Neuronal stem cell (in vitro differentiated cells): ENCODE data around the gene CEMIP.

Source experiments
- DNase-seq: peaks from one replicate; pipeline ENCODE4 v3.0.0-alpha.2; 2013; ENCODE audit warnings: low spot score
- H2AFZ ChIP-seq: one replicate; pipeline ENCODE4 v1.6.1; 2013; ENCODE audit warnings: mild to moderate bottlenecking, low read length, inconsistent platforms
- H2AK5ac ChIP-seq: 2 replicates; pipeline ENCODE4 v1.6.1; 2013; ENCODE audit warnings: low read depth, mild to moderate bottlenecking, inconsistent platforms, low read length, moderate library complexity, mixed read lengths
- H2BK120ac ChIP-seq: 2 replicates; pipeline ENCODE4 v1.6.1; 2013; ENCODE audit warnings: low read depth, mild to moderate bottlenecking, inconsistent platforms, low read length, moderate library complexity, mixed read lengths
- H2BK12ac ChIP-seq: one replicate; pipeline ENCODE4 v1.6.1; 2013; ENCODE audit warnings: low read length, inconsistent platforms
- H2BK15ac ChIP-seq: 2 replicates; pipeline ENCODE4 v1.6.1; 2013; ENCODE audit warnings: mild to moderate bottlenecking, low read length, inconsistent platforms, mixed read lengths
- H2BK5ac ChIP-seq: one replicate; pipeline ENCODE4 v1.6.1; 2013; ENCODE audit warnings: inconsistent platforms, mild to moderate bottlenecking, low read length, moderate library complexity
- H3K14ac ChIP-seq: one replicate; pipeline ENCODE4 v1.6.1; 2013; ENCODE audit warnings: low read length, inconsistent platforms
- H3K18ac ChIP-seq: 2 replicates; pipeline ENCODE4 v1.6.1; 2013; ENCODE audit warnings: low read length, inconsistent platforms
- H3K23ac ChIP-seq: 2 replicates; pipeline ENCODE4 v1.6.1; 2013; ENCODE audit warnings: low read depth, mild to moderate bottlenecking, mixed read lengths, low read length, inconsistent platforms; ENCODE audit not compliant: poor library complexity
- H3K27ac ChIP-seq: replicated peaks from 3 replicates; pipeline ENCODE4 v1.5.1; 2013; ENCODE audit warnings: low read length, inconsistent platforms
- H3K27me3 ChIP-seq, 3 experiments: 2 replicates each; pipeline ENCODE4 v1.6.1; 2013; ENCODE audit warnings: low read length in 3 of 3, mild to moderate bottlenecking in 2 of 3, inconsistent platforms in 1 of 3, low read depth in 1 of 3, mixed read lengths in 1 of 3, moderate library complexity in 1 of 3; ENCODE audit not compliant: control insufficient read depth in 3 of 3, insufficient read depth in 3 of 3
- H3K36me3 ChIP-seq, 2 donors: replicated peaks in 1 of 2; 2 replicates each; pipeline ENCODE4 v1.6.1; 2013; ENCODE audit warnings: low read length in 2 of 2; ENCODE audit not compliant: control insufficient read depth in 2 of 2, insufficient read depth in 2 of 2
- H3K4ac ChIP-seq: 2 replicates; pipeline ENCODE4 v1.6.1; 2013; ENCODE audit warnings: inconsistent platforms, mild to moderate bottlenecking, low read length, moderate library complexity
- H3K4me1 ChIP-seq, 2 donors: 1 replicate in 1 of 2; 2 replicates in 1 of 2; pipeline ENCODE4 v1.6.1; 2013; ENCODE audit warnings: low read length in 2 of 2, low read depth in 1 of 2; ENCODE audit not compliant: control insufficient read depth in 2 of 2, insufficient read depth in 1 of 2
- H3K4me2 ChIP-seq: one replicate; pipeline ENCODE4 v1.6.1; 2013; ENCODE audit warnings: mild to moderate bottlenecking, low read length, inconsistent platforms; ENCODE audit not compliant: insufficient read depth, poor library complexity, severe bottlenecking
- H3K4me3 ChIP-seq, 2 donors: 2 replicates each; pipeline ENCODE4 v1.5.1; 2013; ENCODE audit warnings: low read length in 2 of 2, mild to moderate bottlenecking in 2 of 2, inconsistent platforms in 1 of 2, moderate library complexity in 1 of 2
- H3K79me1 ChIP-seq: one replicate; pipeline ENCODE4 v1.6.1; 2013; ENCODE audit warnings: low read depth, mild to moderate bottlenecking, inconsistent platforms, low read length, moderate library complexity
- H3K9ac ChIP-seq: one replicate; pipeline ENCODE4 v1.6.1; 2013; ENCODE audit warnings: mild to moderate bottlenecking, low read depth, low read length, inconsistent platforms; ENCODE audit not compliant: poor library complexity
- H3K9me3 ChIP-seq, 2 donors: replicated peaks in 1 of 2; 2 replicates each; pipeline versions ENCODE3 to v1.6.1; 2013; ENCODE audit warnings: low read length in 2 of 2, mild to moderate bottlenecking in 2 of 2, inconsistent platforms in 1 of 2, low read depth in 1 of 2, mixed read lengths in 1 of 2, moderate library complexity in 1 of 2; ENCODE audit not compliant: control insufficient read depth in 2 of 2, insufficient read depth in 1 of 2
- H4K8ac ChIP-seq: one replicate; pipeline ENCODE4 v1.6.1; 2013; ENCODE audit warnings: low read depth, mild to moderate bottlenecking, inconsistent platforms, low read length, moderate library complexity
- H4K91ac ChIP-seq: one replicate; pipeline ENCODE4 v1.6.1; 2013; ENCODE audit warnings: low read length, low read depth, mild to moderate bottlenecking, inconsistent platforms; ENCODE audit not compliant: poor library complexity
- WGBS, 2 donors: extraction: QIAGEN DNeasy Blood & Tissue Kit; methylation state at CpG; one replicate each; pipeline ENCODE4 v1.1.7; 2013; ENCODE audit warnings: missing lambda C conversion rate in 2 of 2, mixed read lengths in 1 of 2; ENCODE audit not compliant: insufficient read length in 2 of 2, insufficient replicate concordance in 1 of 2; ENCODE audit errors: extremely low coverage in 2 of 2; 5-methylcytosine and 5-hydroxymethylcytosine counted together

The CEMIP gene

DNA sequence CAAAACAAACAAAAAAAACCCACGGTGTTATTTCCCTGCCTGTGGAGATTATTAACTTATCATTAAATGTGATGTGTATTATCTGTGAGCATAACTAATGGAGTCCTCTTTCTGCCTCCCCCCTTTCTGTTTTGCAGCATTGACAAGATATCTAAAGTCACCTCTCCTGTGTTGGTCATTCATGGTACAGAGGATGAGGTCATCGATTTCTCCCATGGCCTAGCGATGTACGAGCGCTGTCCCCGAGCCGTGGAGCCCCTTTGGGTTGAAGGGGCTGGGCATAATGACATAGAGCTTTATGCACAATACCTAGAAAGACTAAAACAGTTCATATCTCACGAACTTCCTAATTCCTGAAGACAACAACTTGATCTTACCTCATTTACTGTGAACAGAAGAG lies 25.2 kb upstream of the CEMIP start:
- no peak overlapping the region for H4K8ac ChIP-seq
- H3K4me2 ChIP-seq: no peak overlapping the region
- H2AK5ac ChIP-seq: no peak overlapping the region
- H2BK15ac ChIP-seq: no peak overlapping the region
- H3K18ac ChIP-seq: no peak overlapping the region
- H2BK12ac ChIP-seq: no peak overlapping the region
- no peaks in the 10 kb centered on the region for H3K27me3 ChIP-seq
- H3K23ac ChIP-seq: no peak overlapping the region
- no peak overlapping the region for H2BK5ac ChIP-seq
- no peak overlapping the region for H3K4ac ChIP-seq
- no CpG with 5 or more reads among the region's 8 CpGs for WGBS, 2 donors
- no peak overlapping the region for H2AFZ ChIP-seq
- H4K91ac ChIP-seq: no peak overlapping the region
- no peak overlapping the region for H2BK120ac ChIP-seq
- no peak overlapping the region for H3K9ac ChIP-seq
- H3K36me3 ChIP-seq: peaks cover 5 to 45% of the 10 kb centered on the region in 2 donors
- H3K14ac ChIP-seq: no peak overlapping the region
- no peaks in the 10 kb centered on the region for H3K9me3 ChIP-seq
- peaks cover 5 to 13% of the 10 kb centered on the region in 2 donors for H3K4me1 ChIP-seq
- DNase-seq: no peak
- no peak overlapping the region for H3K27ac ChIP-seq
- no peaks in the 10 kb centered on the region for H3K79me1 ChIP-seq
- no peak overlapping the region for H3K4me3 ChIP-seq

DNA sequence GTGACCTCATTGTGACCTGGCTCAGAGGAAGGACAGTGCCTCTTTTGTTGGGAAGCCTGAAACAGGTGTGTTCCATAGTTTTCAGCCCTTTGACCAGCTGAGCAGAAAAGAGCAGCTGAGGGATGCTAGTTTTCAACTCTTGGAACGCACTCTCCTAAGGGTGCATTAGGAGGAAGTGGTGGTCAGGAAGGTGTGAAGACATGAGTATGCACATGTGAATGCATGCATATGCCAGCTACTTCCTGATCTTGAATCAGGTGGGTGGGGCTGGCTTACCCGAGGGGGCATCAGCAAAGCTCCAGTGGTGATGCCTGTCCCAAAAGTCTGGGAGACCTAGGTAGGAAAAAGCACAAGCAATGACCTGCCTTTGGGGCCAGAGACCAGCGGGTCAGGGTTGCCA lies 23.3 kb upstream of the CEMIP start:
- Histone ChIP-seq H2AFZ (no peak overlapping the region), H3K27ac (no peak overlapping the region), H3K14ac (no peak overlapping the region), H4K8ac (no peak overlapping the region), H2BK5ac (no peak overlapping the region), H3K4me2 (no peak overlapping the region), H3K27me3 (no peaks in the 10 kb centered on the region), H3K9ac (no peak overlapping the region), H3K36me3 (peaks cover 5 to 36% of the 10 kb centered on the region in 2 donors), H2BK120ac (no peak overlapping the region), H3K4me1 (peaks cover under 1 to 5% of the 10 kb centered on the region in 2 donors), H3K79me1 (no peaks in the 10 kb centered on the region), H4K91ac (no peak overlapping the region), H3K9me3 (no peaks in the 10 kb centered on the region), H3K18ac (no peak overlapping the region), H3K4me3 (peak overlapping the region in 1 of 2 donors; percentile 27), H2AK5ac (no peak overlapping the region), H3K4ac (no peak overlapping the region), H3K23ac (no peak overlapping the region), H2BK15ac (no peak overlapping the region), H2BK12ac (no peak overlapping the region)
- no CpG with 5 or more reads among the region's 3 CpGs for WGBS, 2 donors
- no peak for DNase-seq

DNA sequence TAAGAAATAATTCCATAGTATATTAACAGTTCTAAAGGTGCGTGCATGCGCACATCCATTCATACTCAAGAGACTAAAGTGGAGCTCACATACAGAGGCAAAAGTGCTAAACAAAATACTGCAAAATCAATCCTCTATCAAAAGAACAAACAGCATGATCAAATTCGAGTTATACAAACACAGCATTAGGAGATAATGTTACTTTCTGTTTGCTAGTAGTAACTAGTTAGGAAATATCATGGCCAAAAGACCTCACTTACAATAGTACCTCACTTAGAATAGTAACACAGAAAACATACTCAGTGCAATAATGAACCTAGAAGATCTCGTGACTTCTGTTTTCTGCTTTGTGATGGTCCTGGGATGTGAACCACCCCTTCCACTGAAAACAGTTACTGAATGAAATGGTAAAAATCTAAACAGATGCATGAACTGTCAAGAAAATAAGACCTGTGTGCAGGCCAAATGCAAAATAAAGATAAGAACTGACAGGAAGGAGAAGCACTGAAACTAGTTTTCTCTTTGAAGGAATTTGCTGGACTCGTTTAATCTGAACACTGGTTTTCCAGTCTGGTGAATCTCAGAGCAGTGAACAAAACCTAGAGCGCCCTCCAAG lies 20.9 kb upstream of the CEMIP start:
- no peak overlapping the region for H4K91ac ChIP-seq
- no peaks in the 10 kb centered on the region for H3K79me1 ChIP-seq
- no peak overlapping the region for H3K4me3 ChIP-seq
- no peaks in the 10 kb centered on the region for H3K27me3 ChIP-seq
- no peak overlapping the region for H3K14ac ChIP-seq
- H3K27ac ChIP-seq: no peak overlapping the region
- H3K4me2 ChIP-seq: no peak overlapping the region
- H2AFZ ChIP-seq: no peak overlapping the region
- no peak overlapping the region for H2AK5ac ChIP-seq
- H3K18ac ChIP-seq: no peak overlapping the region
- no peak overlapping the region for H2BK5ac ChIP-seq
- no peak overlapping the region for H2BK15ac ChIP-seq
- peaks cover 5 to 26% of the 10 kb centered on the region in 2 donors for H3K36me3 ChIP-seq
- H3K23ac ChIP-seq: no peak overlapping the region
- no peak overlapping the region for H3K4ac ChIP-seq
- H4K8ac ChIP-seq: no peak overlapping the region
- no CpG with 5 or more reads among the region's 6 CpGs for WGBS, 2 donors
- H3K9ac ChIP-seq: no peak overlapping the region
- H3K9me3 ChIP-seq: no peaks in the 10 kb centered on the region
- H2BK12ac ChIP-seq: no peak overlapping the region
- DNase-seq: no peak
- peaks cover 0 to 5% of the 10 kb centered on the region in 2 donors for H3K4me1 ChIP-seq
- H2BK120ac ChIP-seq: no peak overlapping the region

DNA sequence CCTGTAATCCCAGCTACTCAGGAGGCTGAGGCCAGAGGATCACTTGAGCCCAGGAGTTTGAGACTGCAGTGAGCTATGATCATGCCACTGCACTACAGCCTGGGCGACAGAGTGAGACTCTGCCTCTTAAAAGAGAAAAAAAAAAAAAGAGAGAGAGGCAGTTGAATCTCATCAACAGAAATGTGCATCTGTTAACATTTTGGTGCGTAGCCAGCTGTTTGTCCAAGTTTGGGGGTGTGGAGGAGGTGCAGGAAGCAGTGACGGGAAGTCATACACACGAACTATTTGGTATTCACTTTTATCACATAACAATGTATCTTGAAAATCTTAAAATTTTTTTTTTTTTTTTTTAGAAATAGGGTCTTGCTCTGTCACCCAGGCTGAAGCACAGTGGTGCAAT lies 18.2 kb upstream of the CEMIP start:
- no peak overlapping the region for H3K27ac ChIP-seq
- no peak overlapping the region for H4K8ac ChIP-seq
- no peak overlapping the region for H3K4me3 ChIP-seq
- no peak overlapping the region for H2AFZ ChIP-seq
- H3K27me3 ChIP-seq: no peaks in the 10 kb centered on the region
- no peaks in the 10 kb centered on the region for H3K9me3 ChIP-seq
- no peak overlapping the region for H3K23ac ChIP-seq
- H2BK12ac ChIP-seq: no peak overlapping the region
- no peak overlapping the region for H3K9ac ChIP-seq
- H3K4ac ChIP-seq: no peak overlapping the region
- H3K4me2 ChIP-seq: no peak overlapping the region
- peaks cover 0 to 4% of the 10 kb centered on the region in 2 donors for H3K4me1 ChIP-seq
- H2BK120ac ChIP-seq: no peak overlapping the region
- no peak overlapping the region for H2BK15ac ChIP-seq
- no peaks in the 10 kb centered on the region for H3K79me1 ChIP-seq
- H3K14ac ChIP-seq: no peak overlapping the region
- no peak overlapping the region for H4K91ac ChIP-seq
- no peak for DNase-seq
- no CpG with 5 or more reads among the region's 4 CpGs for WGBS, 2 donors
- no peak overlapping the region for H2BK5ac ChIP-seq
- H3K36me3 ChIP-seq: peaks cover 0 to 2% of the 10 kb centered on the region in 2 donors
- H2AK5ac ChIP-seq: no peak overlapping the region
- H3K18ac ChIP-seq: no peak overlapping the region
